ENCODE measurements around the gene ITPR1. TPM values are rescaled to one million over a fixed set of nuclear protein-coding genes. Genes with fewer than 3 reads are reported as not detected.
A peak's percentile ranks its signal among the peaks of the same experiment; 100 is the strongest.

ITPR1 gene
- total RNA-seq, 2 donors from 2014 or later: 29.3 to 29.8 TPM

DNA sequence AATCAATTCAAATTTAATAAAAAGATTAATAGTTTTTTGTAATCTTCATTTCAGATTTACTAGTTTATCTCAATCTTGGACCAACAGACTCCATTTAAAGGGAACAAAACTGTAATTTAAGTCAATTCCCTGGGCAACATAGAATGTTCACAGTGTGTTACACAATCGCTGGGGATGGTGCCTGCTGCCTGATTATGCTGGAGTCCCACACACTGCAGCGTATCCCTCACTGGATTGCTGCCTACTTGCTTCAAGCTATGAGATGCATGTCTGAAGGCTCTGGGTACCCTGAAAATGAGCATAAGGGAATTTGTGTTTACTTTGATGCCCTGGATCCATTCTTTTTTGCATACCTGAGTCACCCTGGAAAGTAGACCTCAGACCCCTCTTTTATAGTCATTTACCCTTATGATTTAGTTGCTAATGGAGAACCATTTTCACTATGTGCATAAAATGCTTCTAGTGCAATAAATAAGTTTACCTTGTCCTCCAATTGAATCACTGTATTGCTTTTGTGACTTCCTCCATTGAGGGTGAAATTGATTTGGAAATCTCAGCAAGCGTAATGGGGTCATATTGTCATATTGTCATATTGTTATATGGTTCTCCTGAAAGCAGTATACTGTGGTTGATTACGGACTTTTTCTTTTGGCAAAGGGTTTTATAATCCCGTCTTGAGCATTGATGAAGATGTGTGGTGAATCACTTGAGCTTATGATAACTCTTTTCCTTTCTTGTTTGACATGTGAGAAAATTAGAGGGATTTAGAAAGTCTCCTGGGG is 35.9 kb downstream of the ITPR1 start:
- DNase-seq: no peak
- intact Hi-C loops (cut with DNase I): no loop called here
- peaks cover 12% of the 10 kb centered on the region for H3K4me1 ChIP-seq
- no peak for TF ChIP-seq POLR2A (IDR thresholded peaks at IDR 0.05)
- TF ChIP-seq, protein P1, sequence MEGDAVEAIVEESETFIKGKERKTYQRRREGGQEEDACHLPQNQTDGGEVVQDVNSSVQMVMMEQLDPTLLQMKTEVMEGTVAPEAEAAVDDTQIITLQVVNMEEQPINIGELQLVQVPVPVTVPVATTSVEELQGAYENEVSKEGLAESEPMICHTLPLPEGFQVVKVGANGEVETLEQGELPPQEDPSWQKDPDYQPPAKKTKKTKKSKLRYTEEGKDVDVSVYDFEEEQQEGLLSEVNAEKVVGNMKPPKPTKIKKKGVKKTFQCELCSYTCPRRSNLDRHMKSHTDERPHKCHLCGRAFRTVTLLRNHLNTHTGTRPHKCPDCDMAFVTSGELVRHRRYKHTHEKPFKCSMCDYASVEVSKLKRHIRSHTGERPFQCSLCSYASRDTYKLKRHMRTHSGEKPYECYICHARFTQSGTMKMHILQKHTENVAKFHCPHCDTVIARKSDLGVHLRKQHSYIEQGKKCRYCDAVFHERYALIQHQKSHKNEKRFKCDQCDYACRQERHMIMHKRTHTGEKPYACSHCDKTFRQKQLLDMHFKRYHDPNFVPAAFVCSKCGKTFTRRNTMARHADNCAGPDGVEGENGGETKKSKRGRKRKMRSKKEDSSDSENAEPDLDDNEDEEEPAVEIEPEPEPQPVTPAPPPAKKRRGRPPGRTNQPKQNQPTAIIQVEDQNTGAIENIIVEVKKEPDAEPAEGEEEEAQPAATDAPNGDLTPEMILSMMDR (IDR thresholded peaks at IDR 0.05): no peak
- no peak overlapping the region for H3K4me3 ChIP-seq
- H3K9me3 ChIP-seq: no peaks in the 10 kb centered on the region
- no peaks in the 10 kb centered on the region for H3K36me3 ChIP-seq (replicated peaks in 1 of 2; ENCODE audit: insufficient read depth in 1 of 2, low read depth in 2 of 2)
- no peak overlapping the region for H3K27ac ChIP-seq
- no peak for ATAC-seq
- no peaks in the 10 kb centered on the region for H3K27me3 ChIP-seq
- WGBS, 2 donors: 76 to 84% methylated on average over 5 of the region's 5 CpGs

DNA sequence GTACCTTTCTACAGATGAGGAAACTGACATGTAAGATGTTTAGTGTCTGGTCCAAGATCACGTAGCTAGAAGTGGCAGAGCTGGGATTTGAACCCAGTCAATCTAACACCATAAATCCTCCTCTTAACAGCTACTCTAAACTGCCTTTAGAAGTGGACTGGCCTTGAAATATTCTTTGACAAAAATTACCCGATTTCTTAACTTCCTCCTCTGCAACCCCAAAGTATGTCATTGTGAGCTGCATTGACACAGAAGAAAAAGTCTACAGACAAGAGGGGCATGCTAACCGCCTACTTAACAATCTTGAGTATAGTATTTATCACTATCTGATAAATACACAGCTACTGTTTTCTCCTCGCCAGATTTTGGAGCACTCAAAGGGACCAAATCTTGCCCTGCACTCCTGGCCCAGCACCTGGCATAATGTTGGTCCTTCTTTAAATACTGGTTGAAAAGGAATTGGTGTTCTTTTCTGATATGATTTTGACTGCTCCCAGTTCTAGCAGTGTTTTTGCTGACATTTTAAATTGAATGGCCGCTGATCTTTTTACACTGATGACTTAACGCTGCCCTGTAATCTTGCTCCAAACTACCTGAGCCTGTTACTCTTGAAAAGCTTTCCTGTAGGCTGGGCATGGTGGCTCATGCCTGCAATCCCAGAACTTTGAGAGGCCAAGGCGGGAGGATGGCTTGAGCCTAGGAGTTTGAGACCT is 36.9 kb downstream of the ITPR1 start:
- Histone ChIP-seq H3K4me1 (peaks cover 13% of the 10 kb centered on the region), H3K9me3 (no peaks in the 10 kb centered on the region), H3K36me3 (replicated peaks in 1 of 2; ENCODE audit: insufficient read depth in 1 of 2, low read depth in 2 of 2) (no peaks in the 10 kb centered on the region), H3K27ac (no peak overlapping the region), H3K4me3 (no peak overlapping the region), H3K27me3 (no peaks in the 10 kb centered on the region)
- 80 to 87% methylated on average over 7 of the region's 7 CpGs for WGBS, 2 donors
- no peak for TF ChIP-seq POLR2A (IDR thresholded peaks at IDR 0.05)
- TF ChIP-seq, protein P1 (IDR thresholded peaks at IDR 0.05): no peak
- DNase-seq (no peak), ATAC-seq (no peak)
- intact Hi-C loops (cut with DNase I): no loop called here

DNA sequence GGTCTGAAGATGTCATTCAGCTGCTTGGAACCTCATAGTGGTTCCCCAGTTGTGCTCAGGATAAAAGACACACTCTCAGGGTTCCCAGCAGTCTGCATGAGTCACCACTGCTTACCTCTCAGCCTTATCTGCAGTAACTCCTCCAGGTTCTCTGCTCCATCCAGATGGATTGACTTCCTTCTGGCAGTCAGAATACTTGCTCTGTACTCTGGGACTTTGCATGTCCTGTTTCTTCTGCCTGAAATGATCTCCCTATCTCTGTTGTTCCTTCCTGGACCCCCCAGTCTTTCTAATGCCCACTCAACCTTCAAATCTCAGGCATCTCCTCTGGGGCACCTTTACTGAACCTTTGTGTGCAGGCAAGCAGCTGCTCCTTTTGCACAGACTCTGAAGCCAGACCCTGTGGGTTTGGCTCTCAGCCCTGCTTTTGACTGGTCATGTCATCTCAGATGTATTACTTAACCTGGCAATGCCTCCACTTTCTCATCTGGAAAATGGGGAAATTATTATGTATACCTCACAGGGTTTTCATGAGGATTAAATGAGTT is 38.4 kb downstream of the ITPR1 start:
- peak in 1 of 4 donors; percentile 11 for DNase-seq
- intact Hi-C loops (cut with DNase I): no loop called here

DNA sequence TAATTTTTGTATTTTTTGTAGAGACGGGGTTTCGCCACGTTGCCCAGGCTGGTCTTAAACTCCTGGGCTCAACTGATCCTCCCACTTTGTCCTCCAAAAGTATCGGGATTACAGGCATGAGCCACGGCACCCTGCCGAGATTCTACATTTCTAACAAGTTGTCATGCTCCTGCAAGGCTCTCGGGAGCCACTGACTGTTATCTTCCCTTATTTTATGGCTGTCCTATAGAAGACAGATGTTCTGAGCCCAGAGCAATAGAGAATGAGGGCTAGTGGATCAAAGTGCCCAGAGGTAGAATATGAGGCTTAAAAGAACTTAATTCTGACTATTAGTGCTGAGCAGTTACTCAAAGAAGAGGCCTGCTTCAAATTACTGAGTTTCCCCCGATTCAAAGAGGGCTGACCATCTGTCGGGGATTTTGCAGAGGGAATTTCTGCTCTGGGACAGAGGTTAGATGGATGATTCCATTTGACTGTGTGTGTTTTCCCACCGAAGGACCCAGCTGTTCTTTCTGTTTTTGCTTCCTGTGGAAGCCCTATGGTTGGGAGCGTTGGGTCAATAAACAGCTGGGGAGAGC is 39.5 kb downstream of the ITPR1 start:
- 69 to 79% methylated on average over 11 of the region's 11 CpGs for WGBS, 2 donors
- no peak for ATAC-seq
- DNase-seq: no peak
- H3K27ac ChIP-seq: no peak overlapping the region
- H3K27me3 ChIP-seq: no peaks in the 10 kb centered on the region
- no peaks in the 10 kb centered on the region for H3K9me3 ChIP-seq
- intact Hi-C loops (cut with DNase I): no loop called here
- no peak overlapping the region for H3K4me3 ChIP-seq
- TF ChIP-seq POLR2A (IDR thresholded peaks at IDR 0.05): no peak
- TF ChIP-seq, protein P1 (IDR thresholded peaks at IDR 0.05): no peak
- no peaks in the 10 kb centered on the region for H3K36me3 ChIP-seq (replicated peaks in 1 of 2; ENCODE audit: insufficient read depth in 1 of 2, low read depth in 2 of 2)
- H3K4me1 ChIP-seq: peaks cover 13% of the 10 kb centered on the region

More for the DNA sequence above, 38.4 kb downstream of the ITPR1 start:
- TF ChIP-seq, protein P1 (IDR thresholded peaks at IDR 0.05): no peak
- Histone ChIP-seq H3K36me3 (replicated peaks in 1 of 2; ENCODE audit: insufficient read depth in 1 of 2, low read depth in 2 of 2) (no peaks in the 10 kb centered on the region), H3K9me3 (no peaks in the 10 kb centered on the region), H3K27ac (no peak overlapping the region), H3K4me1 (peaks cover 13% of the 10 kb centered on the region), H3K27me3 (no peaks in the 10 kb centered on the region), H3K4me3 (no peak overlapping the region)
- peak; percentile 59 for ATAC-seq
